ENCODE measurements around the gene CCDC88B.

Gene CCDC88B, protein sequence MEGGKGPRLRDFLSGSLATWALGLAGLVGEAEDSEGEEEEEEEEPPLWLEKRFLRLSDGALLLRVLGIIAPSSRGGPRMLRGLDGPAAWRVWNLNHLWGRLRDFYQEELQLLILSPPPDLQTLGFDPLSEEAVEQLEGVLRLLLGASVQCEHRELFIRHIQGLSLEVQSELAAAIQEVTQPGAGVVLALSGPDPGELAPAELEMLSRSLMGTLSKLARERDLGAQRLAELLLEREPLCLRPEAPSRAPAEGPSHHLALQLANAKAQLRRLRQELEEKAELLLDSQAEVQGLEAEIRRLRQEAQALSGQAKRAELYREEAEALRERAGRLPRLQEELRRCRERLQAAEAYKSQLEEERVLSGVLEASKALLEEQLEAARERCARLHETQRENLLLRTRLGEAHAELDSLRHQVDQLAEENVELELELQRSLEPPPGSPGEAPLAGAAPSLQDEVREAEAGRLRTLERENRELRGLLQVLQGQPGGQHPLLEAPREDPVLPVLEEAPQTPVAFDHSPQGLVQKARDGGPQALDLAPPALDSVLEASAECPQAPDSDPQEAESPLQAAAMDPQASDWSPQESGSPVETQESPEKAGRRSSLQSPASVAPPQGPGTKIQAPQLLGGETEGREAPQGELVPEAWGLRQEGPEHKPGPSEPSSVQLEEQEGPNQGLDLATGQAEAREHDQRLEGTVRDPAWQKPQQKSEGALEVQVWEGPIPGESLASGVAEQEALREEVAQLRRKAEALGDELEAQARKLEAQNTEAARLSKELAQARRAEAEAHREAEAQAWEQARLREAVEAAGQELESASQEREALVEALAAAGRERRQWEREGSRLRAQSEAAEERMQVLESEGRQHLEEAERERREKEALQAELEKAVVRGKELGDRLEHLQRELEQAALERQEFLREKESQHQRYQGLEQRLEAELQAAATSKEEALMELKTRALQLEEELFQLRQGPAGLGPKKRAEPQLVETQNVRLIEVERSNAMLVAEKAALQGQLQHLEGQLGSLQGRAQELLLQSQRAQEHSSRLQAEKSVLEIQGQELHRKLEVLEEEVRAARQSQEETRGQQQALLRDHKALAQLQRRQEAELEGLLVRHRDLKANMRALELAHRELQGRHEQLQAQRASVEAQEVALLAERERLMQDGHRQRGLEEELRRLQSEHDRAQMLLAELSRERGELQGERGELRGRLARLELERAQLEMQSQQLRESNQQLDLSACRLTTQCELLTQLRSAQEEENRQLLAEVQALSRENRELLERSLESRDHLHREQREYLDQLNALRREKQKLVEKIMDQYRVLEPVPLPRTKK (N-terminal part only)

DNA sequence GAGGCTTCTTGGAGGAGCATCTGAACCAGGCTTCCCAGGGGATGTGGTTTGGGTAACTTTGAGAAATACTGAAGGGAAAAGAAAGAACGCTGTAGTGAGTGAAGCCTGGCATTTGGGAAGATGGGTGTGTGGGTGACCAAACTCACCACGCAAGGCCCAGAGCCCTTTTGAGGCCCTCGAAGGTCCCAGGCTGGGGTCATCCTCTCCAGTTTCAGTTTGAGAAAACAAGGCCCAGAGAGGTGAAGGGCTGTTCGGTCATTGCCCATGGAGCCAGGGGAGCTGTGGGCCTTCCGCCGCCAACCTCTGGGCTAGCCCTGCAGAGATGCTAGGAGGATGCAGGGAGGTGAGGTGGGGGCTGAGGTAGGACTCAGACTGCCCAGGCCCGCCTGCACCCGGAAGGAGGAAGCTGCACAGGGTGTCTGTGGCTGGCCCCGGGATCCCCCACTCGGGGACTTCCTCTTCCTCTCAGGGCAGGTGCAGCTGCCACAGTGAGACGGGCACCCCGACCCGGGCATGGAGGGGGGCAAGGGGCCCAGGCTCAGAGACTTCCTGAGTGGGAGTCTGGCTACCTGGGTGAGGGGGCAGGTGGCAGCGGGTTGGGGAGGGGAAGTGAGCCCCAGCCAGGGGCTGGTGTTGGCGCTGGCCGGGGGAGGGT is at the start of gene CCDC88B:
TSS of gene CCDC88B (plus strand) at position 451 of the 655 bp plus-strand sequence. CDS start at position 514, 63 bp downstream.
- DNase-seq = no peak

DNA sequence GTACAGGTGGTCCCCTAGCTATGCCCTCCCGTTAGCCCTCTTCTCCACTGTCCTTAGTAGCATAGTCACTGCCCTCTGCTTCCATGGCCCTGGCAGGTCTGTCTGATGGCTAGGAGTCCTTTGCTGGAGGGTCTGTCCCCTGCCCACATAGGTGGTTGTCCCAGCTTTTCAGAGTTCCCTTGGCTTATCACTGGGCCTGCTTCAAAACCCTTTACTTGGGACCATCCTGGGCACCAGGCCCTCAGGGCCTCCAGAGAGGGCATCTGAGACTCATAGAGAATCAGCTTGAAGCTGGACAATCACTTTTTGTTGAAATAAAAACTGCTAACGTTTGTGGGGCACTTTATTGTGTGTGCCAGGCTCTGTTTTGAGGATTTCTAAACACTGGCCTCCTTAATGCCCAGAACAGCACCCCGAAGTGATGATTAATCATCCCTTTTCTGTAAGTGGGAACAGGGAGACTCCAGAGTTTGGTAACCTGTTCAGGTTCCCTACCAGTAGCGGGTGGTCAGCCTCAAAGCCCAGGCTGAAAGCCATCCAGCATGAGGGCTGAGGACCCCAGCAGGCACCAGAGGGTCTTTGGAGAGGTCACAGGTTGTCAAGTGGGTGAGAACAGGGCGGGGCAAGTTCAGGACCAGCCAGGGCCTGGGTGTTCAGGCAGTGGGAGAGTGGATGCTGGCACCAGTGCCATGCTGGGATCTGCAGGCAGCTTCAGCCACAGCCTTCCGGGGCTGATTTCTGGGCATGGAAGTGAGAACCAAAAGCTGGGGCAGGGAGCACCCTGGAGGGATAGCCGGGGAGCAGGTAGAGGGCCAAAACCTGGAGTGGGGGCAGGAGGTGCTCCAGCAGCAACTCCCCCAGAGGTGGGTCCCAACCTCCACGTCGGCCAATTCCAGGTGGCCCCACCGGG is 49.4 kb upstream of the CCDC88B start:
- DNase-seq = no peak

DNA sequence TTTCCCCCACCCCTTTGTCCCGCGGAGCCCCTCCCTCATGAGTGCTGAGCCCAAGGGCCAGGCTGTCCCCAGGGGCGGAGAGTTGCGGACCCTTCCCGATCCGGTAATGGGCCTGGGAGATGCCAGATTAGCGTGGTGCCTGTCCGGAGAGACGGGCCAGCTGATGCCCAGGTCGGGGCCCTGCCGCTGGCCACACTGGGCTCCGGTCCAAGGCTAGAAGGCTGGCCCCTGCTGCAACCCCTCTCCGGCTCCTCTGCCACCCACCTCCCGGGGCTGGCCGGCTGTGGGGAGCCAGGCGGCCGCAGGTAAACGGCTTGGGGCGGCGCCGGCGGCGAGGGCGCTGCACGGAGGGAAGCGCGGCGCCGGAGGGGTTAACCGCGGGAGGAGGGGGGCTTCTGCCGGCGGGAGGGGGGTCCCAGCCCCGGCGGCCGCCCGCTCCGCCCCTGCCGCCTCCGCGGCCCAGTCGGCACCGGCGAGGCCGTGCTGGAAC is 48.7 kb upstream of the CCDC88B start, which contains the start of gene KCNK4:
TSS of gene KCNK4 (plus strand) at position 41 of the 490 bp plus-strand sequence. CDS start 1,717 bp downstream, outside the sequence.
- DNase-seq = no peak

DNA sequence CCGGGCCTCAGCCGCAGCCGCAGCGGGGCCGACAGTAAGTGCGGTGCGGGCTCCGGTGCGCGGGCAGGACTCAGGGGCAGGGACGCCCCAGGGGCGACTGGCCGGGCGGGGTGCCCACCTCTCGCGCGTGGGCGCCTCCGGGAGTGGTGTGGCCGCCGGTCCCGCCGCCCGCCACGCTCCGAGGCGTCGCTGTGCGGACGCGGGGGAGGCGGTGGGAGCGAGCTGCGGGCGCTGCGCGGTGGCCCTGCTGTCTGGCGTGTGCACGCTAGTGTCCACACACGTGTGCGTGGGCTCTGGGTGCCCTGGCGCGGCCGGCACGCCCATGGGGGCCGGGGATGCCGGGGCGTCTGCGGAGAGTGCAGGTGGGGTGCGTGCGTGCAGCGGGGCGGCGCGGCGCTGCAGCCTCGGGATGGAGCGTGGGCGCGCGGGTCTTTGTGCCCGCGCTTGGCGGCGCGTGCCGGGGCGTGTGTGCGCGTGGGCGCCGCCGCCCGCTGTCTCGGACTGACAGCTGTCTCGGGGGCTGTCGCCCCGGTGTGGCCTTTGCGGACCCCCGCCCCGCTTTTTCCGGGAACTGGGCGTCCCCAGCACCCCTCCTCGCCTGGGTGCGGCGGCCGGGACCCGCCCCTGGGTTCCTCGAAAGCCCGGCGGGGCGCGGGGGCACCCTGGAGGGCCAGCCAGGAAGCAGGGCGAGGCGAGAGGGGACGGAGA is 48.1 kb upstream of the CCDC88B start:
- no peak for DNase-seq

DNA sequence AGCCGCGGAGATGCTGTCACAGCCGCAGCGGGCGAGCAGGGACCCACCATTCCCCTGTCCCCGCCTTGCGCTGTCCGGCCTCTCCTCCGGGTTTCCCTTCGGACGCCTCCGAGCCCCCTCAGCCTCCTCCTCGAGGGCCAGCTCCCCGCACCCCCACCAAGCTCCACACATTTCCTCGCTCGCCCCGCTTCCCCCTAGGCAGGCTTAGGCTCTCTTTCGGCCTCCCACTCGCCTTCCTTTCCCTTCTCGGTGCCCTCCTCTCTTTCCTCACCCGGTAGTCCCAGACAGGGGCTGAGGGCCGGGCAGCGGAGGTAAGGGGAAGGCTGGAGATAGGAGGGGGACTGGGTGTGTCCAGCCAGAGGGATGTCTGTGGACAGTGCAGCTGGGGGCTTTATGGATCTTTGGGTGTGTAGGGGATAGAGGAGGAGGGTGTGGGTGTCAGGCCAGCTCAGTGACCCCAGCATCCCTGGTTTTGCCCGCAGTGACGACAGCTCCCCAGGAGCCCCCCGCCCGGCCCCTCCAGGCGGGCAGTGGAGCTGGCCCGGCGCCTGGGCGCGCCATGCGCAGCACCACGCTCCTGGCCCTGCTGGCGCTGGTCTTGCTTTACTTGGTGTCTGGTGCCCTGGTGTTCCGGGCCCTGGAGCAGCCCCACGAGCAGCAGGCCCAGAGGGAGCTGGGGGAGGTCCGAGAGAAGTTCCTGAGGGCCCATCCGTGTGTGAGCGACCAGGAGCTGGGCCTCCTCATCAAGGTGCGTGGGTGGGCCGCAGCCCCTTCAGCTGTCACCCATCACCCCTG is 47.3 kb upstream of the CCDC88B start:
- DNase-seq = no peak

DNA sequence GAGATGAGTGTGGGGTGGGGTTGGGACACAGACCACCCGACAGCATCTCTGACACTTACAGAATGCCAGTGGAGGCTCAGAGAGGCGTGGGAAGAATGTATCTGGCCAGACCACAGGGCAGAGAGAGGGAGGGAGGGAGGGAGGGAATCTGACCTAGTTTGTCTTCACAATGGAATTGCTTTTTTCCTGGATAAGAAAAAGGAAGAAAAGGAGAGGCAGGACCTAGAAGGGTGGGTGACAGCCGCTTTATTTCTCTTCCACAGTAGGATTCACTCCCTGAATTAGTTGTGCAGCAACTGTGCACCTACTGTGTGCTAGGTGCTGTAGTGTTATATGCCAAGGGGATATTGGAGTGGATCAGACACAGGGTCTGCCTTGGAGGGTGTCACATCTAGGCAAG is 45.2 kb upstream of the CCDC88B start:
- DNase-seq = no peak

DNA sequence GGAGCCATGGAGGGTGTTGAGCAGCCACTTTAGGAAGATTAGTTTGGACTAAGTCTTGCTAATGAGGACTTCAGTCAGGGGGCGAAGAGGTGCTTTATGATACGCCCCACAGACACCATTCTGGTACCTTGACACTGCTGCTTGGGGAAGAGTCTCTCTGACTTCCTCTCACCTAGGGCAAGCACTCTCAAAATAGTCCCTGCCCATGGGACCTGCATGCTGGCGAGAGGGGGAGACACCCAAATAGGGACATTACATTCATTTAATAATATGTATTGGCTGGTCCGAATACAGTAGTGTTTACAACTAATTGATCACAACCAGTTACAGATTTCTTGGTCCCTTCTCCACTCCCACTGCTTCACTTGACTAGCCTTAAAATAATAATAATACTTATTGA is 44.2 kb upstream of the CCDC88B start:
- no peak for DNase-seq

DNA sequence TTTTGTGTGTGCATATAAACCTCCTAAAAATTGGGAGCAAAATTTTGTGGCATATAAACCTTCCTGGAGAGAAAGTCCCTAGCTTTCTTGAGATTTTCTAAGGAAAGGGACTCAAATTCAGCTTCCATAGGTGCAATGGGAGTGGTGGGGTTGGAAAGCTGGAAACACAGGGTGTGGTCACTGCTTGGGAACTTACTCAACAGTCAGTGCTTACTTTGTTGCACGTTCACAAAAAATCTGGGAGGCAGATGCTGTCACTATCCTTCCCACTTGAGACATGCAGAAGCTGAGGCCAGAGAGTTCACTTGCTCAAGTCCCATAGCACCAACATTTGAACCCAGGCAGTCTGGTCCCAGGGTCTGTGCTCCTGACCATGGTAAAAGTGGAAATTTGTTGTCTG is 43.8 kb upstream of the CCDC88B start:
- no peak for DNase-seq

DNA sequence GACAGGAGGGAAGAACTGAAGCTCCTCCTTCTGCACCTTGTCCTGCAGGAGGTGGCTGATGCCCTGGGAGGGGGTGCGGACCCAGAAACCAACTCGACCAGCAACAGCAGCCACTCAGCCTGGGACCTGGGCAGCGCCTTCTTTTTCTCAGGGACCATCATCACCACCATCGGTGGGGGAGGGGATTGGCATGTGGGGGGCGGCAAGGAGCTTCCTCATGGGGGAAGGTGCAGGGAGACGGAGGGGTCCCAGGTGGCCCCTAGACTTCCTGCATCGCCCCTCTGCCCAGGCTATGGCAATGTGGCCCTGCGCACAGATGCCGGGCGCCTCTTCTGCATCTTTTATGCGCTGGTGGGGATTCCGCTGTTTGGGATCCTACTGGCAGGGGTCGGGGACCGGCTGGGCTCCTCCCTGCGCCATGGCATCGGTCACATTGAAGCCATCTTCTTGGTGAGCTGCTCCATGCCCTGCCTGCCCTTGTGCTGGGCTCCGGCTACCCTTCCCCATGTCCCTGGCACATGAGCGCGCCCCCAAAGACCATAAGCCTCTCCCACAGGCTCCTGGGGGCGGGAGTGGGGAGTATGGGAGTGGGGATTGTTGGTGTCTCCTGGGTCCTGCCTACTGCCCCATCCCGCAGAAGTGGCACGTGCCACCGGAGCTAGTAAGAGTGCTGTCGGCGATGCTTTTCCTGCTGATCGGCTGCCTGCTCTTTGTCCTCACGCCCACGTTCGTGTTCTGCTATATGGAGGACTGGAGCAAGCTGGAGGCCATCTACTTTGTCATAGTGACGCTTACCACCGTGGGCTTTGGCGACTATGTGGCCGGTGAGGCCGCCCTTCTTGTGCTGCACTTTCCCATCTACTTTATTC is 42.9 kb upstream of the CCDC88B start:
- no peak for DNase-seq

DNA sequence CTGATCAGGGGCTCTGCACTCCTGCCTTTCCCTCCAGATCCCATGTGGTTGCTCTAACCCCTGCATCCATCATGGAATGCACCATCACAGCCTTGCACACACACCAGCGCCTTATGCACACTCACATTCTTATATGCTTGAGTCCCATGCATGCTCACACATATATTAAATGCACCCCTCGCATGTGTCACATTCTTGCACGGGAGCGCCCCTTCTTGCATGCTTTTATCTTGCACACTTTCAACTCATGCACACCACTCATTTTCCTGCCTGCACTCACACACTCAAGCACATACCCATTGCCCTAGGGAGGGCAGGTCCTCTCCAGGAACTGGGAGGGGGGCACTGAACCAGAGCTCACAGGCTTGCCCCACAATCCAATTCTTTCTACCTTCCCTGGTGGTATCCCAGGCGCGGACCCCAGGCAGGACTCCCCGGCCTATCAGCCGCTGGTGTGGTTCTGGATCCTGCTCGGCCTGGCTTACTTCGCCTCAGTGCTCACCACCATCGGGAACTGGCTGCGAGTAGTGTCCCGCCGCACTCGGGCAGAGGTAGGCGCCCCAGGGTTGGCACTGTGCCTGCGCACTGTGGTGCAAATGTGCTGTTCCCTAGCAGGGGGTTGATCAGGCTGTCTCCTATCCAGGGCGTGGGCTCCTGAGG is 42.2 kb upstream of the CCDC88B start:
- DNase-seq = no peak

DNA sequence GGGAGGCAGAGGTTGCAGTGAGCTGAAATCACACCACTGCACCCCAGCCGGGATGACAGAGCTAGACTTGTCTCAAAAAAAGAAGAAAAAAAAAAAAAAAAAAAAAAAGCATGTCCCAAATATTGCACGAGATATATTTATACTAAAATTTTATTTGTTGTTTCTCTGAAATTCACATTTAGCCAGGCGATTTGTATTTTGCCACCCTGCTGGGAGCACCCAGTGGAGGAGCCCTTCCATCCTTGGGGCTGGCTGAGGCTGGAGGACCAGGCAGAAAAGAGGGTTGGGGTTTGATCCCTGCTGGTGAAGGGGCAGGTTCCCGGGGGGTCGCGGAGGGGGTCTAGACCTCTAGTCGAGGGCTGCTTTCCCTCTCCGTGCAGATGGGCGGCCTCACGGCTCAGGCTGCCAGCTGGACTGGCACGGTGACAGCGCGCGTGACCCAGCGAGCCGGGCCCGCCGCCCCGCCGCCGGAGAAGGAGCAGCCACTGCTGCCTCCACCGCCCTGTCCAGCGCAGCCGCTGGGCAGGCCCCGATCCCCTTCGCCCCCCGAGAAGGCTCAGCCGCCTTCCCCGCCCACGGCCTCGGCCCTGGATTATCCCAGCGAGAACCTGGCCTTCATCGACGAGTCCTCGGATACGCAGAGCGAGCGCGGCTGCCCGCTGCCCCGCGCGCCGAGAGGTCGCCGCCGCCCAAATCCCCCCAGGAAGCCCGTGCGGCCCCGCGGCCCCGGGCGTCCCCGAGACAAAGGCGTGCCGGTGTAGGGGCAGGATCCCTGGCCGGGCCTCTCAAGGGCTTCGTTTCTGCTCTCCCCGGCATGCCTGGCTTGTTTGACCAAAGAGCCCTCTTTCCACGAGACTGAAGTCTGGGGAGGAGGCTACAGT is 40.8 kb upstream of the CCDC88B start:
- DNase-seq = no peak

DNA sequence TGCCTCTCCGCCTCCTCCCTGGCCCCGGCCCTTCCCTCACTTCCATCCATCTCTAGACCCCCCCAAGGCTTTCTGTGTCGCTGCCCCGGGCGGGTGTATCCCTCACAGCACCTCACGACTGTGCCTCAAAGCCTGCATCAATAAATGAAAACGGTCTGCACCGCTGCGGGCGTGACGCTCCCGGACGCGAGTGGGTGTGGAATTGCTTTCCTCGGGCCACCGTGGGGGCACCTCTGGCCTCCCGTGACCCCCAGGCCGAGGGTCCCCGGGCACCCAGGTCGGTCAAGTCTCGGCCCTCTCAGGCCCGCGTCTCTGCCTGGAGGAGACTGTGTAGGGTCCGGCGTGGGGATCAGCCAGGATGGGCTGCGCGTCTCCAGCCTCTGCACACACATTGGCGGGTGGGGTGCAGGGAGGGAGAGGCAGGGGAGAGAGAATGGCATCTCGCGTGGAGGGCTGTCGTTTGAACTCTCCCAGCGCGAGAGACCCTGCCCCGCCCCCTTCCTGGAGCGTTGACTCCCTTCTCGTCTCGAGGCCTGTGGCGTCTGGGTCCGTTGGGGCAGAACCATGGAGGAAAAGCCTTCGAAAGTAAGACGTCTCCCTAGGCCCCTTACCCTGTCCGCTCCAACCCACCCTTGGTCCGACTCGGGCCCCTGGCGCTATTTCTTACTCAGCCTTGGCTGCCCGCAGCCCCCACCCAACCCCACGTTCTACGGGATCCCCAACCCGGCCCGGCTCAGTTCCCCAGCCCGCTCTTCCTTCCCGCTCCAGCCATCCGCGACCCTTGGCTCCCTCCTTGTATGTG is 40.0 kb upstream of the CCDC88B start, which contains the start of gene CATSPERZ:
TSS of gene CATSPERZ (plus strand) at position 512 of the 802 bp plus-strand sequence. CDS start at position 565, 53 bp downstream.
- DNase-seq = no peak

DNA sequence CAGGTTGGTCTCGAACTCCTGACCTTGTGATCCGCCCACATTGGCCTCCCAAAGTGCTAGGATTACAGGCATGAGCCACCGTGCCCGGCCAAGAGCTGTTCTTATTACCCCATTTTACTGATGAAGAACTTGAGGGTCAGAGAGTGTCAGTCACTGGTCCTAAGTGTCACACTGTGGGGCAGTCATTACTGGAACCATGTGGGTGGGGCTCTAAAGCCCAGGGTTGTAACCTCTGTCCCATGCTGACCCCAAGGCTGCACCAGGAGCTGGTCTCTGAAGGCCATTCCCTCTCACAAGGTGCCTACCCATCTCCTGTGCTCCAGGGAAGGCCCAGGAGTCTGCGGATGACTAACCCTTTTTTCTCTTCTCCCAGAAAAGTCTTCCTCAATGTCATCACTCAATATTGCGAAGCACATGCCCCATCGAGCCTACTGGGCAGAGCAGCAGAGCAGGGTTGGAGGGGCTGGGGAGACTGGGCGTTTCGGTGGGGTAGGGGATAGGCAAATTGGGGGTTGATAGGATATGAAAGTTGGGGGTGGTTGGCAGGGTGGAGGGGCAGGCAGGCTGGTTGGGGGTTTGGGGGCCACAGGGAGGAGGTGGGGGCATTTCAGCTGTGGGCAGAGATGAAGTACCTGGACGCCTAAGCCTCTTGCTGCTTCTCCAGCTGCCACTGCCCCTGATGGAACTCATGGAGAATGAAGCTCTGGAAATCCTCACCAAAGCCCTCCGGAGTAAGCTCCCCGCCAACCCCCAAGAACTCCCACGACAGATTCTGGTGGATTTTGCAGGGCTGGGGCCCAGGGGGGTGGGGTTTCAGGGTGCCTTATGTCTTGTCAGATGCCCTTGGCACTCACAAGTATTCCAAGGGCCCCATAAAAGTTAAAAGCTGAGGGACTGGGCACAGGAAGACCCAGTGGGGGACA is 36.6 kb upstream of the CCDC88B start:
- DNase-seq = no peak

DNA sequence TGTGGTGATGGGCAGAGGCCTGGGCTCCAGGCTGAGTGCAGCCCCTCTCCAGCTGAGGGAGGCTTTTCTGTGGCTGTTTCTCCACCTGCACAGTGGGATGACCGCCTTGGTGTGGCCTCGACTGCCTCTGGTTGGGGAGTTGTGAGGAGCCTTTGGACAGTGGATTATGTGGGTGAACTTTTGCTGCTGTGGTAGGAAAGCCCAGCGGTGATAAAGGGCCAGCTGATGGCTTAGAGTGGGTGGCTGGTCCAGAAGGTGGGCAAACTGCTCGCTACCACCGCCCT is 36.0 kb upstream of the CCDC88B start:
- DNase-seq = no peak
